KMS-11 (cell line): ENCODE data around the gene PRR29.

ENCODE experiments used
- H2AFZ ChIP-seq: fragments of 200-600 bp; sonication (generic); 2 replicates; pipeline ENCODE4 v1.6.1; 2016; ENCODE audit warnings: antibody characterized with exemption, mixed run types, low read depth
- H3K27ac ChIP-seq: fragments of 200-600 bp; sonication (generic); 2 replicates; pipeline ENCODE4 v1.6.1; 2016; ENCODE audit warnings: mild to moderate bottlenecking, mixed run types
- H3K27me3 ChIP-seq: fragments of 200-600 bp; sonication (generic); 2 replicates; pipeline ENCODE4 v1.6.1; 2017; ENCODE audit warnings: mild to moderate bottlenecking, low read depth, mixed run types, moderate library complexity; ENCODE audit not compliant: insufficient read depth
- H3K36me3 ChIP-seq: fragments of 200-600 bp; sonication (generic); 2 replicates; pipeline ENCODE4 v1.6.1; 2017; ENCODE audit warnings: mild to moderate bottlenecking, mixed run types; ENCODE audit not compliant: insufficient read depth
- H3K4me1 ChIP-seq: fragments of 200-600 bp; sonication (generic); 2 replicates; pipeline ENCODE4 v1.6.1; 2016; ENCODE audit warnings: mild to moderate bottlenecking, low read depth, mixed run types; ENCODE audit not compliant: poor library complexity, severe bottlenecking
- H3K4me2 ChIP-seq: fragments of 200-600 bp; sonication (generic); 2 replicates; pipeline ENCODE4 v1.7.0; 2016; ENCODE audit warnings: mild to moderate bottlenecking, mixed run types
- H3K4me3 ChIP-seq: fragments of 200-600 bp; sonication (generic); IDR thresholded peaks from 2 replicates; pipeline ENCODE4 v1.6.1; 2017; ENCODE audit warnings: low read depth, low read length, mixed read lengths; ENCODE audit not compliant: insufficient read depth
- H3K79me2 ChIP-seq: fragments of 200-600 bp; sonication (generic); 2 replicates; pipeline ENCODE4 v1.6.1; 2016; ENCODE audit warnings: low read depth, mixed run types; ENCODE audit not compliant: insufficient read depth
- H3K9ac ChIP-seq: fragments of 200-600 bp; sonication (generic); 2 replicates; pipeline ENCODE4 v1.6.1; 2016; ENCODE audit warnings: mild to moderate bottlenecking, mixed run types
- H4K20me1 ChIP-seq: fragments of 200-600 bp; sonication (generic); 2 replicates; pipeline ENCODE4 v1.6.1; 2016; ENCODE audit warnings: mild to moderate bottlenecking, mixed run types; ENCODE audit not compliant: insufficient read depth
- TF ChIP-seq, protein P1 (sequence below): fragments of 200-600 bp; sonication (generic); conservative IDR thresholded peaks from 2 replicates; pipeline ENCODE4 v1.6.1; 2017; ENCODE audit warnings: low read depth, mild to moderate bottlenecking, antibody characterized with exemption, low read length, moderate library complexity, mixed read lengths

Gene PRR29

DNA sequence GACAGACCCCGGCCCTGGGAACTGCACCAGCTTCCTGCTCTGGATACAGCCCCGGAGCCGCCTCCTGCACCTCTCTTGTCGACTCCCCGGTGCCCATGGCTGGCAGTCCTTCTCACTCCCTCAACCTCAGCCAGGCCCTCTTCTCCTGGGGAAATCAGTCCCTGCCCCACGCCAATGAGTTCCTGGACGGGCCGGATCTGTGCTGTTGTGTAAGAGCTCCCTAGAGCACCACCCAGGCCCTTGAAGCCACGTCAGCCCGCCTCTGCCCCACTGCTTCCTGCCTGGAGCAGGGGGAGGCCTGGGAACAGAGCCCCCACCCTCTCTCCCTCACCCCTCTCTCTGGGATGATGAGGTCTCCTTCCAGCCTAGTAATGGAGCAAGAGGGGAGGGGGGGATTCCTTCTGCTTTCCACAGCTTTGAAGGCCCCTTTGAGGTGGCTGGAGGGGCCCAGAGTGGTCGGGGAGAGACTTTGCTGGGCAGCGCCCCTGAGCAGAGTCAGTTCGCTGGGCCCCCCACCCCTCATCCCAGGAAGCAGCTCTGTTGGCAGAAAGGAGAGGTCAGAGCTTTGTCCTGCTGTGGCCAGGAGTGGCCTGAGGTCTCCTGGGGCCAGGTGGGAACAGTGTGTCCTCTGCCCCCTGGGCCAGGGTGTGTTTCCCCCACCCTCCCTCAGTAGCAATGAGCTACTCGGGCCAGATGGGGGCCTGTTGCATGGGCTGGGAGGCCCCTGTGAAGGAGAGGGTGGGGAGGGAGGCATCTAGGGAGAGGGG lies 3.8 kb downstream of the PRR29 start:
- no peak overlapping the region for H3K9ac ChIP-seq
- no peaks in the 10 kb centered on the region for H3K27me3 ChIP-seq
- no peaks in the 10 kb centered on the region for H3K79me2 ChIP-seq
- no peak overlapping the region for H3K4me2 ChIP-seq
- H3K4me1 ChIP-seq = peaks cover 6% of the 10 kb centered on the region
- no peak overlapping the region for H2AFZ ChIP-seq
- H4K20me1 ChIP-seq = no peaks in the 10 kb centered on the region
- H3K27ac ChIP-seq = no peak overlapping the region
- no peaks in the 10 kb centered on the region for H3K36me3 ChIP-seq
- TF ChIP-seq, protein P1, sequence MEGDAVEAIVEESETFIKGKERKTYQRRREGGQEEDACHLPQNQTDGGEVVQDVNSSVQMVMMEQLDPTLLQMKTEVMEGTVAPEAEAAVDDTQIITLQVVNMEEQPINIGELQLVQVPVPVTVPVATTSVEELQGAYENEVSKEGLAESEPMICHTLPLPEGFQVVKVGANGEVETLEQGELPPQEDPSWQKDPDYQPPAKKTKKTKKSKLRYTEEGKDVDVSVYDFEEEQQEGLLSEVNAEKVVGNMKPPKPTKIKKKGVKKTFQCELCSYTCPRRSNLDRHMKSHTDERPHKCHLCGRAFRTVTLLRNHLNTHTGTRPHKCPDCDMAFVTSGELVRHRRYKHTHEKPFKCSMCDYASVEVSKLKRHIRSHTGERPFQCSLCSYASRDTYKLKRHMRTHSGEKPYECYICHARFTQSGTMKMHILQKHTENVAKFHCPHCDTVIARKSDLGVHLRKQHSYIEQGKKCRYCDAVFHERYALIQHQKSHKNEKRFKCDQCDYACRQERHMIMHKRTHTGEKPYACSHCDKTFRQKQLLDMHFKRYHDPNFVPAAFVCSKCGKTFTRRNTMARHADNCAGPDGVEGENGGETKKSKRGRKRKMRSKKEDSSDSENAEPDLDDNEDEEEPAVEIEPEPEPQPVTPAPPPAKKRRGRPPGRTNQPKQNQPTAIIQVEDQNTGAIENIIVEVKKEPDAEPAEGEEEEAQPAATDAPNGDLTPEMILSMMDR = no peak
- no peak overlapping the region for H3K4me3 ChIP-seq

DNA sequence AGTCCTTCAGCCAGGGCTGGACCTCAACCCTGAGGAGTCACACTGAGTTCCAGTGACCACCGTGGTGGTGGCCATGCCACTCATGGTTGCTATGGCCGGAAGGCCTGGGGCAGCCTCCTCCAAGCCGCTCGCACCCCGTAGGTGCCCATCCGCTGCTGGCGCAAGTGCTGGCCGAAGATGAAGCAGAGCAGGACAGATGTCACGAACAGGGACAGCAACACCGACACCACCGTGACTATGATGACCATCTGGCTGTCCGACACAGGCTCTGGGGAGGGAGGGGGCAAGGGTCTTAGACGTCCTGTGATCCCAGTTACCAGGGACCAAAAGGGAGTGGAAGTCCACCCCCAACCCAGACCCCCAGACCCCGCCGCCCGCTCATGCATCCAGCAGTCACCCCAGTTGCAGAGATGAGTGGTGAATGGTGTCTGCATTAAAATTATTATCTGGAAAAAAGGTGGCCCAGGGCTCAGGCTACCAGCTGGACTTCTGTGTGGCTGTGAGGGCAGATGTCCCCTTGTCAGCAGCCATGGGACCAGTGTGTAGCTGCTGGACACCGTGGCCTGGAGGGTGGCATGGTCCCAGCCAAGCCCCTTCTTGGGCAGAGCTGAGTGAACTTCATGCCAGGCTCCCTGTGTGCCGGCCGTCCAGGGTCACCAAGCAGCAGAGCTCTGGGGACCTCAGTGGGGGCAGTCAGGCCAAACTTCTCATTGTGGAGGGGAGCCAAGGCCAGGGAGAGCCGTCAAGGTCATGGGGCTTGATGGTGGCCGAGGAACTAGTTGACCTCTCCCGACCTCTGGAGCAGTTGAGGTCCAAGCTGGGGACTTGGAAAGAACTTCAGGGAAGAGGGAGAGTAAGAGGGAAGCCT lies 4.7 kb downstream of the PRR29 start:
- Histone ChIP-seq H3K4me1 (peaks cover 13% of the 10 kb centered on the region), H3K4me2 (no peak overlapping the region), H3K79me2 (no peaks in the 10 kb centered on the region), H3K36me3 (no peaks in the 10 kb centered on the region), H3K9ac (no peak overlapping the region), H3K27me3 (no peaks in the 10 kb centered on the region), H4K20me1 (no peaks in the 10 kb centered on the region), H3K4me3 (no peak overlapping the region), H3K27ac (no peak overlapping the region), H2AFZ (no peak overlapping the region)
- TF ChIP-seq, protein P1 = no peak

DNA sequence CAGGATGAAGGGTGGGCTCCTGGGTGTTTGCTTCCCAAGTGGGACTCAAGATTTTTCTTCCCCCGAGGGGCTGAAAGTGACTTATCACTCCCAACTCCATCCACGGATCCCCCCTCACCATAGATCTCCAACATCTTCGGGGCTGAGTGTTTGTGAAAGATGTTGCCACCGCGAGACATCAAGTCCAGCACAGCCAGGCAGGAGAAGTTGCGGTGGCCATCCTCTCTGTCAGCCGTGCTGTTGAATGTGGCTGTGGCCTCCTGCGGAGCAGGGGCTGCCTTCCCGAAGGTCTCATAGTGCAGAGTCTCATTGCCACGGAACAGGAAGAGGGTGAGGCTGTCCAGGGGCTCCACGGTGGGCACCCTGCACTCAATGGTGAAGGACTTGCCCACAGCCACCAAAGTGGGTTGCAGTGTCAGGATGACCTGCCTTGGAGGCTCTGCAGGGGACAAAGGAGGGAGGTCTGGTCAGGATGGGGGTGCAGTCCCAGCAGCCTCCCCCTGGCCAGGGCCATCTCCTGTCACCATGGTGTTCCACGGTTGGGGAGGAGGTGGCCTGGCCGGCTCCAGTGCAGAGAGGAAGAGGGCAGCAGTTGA lies 5.5 kb downstream of the PRR29 start:
- H3K27me3 ChIP-seq = no peaks in the 10 kb centered on the region
- no peak overlapping the region for H2AFZ ChIP-seq
- H3K4me3 ChIP-seq = no peak overlapping the region
- no peaks in the 10 kb centered on the region for H4K20me1 ChIP-seq
- no peaks in the 10 kb centered on the region for H3K79me2 ChIP-seq
- H3K9ac ChIP-seq = no peak overlapping the region
- no peak overlapping the region for H3K4me2 ChIP-seq
- no peak overlapping the region for H3K27ac ChIP-seq
- TF ChIP-seq, protein P1 = no peak
- no peaks in the 10 kb centered on the region for H3K36me3 ChIP-seq
- H3K4me1 ChIP-seq = peaks cover 13% of the 10 kb centered on the region

DNA sequence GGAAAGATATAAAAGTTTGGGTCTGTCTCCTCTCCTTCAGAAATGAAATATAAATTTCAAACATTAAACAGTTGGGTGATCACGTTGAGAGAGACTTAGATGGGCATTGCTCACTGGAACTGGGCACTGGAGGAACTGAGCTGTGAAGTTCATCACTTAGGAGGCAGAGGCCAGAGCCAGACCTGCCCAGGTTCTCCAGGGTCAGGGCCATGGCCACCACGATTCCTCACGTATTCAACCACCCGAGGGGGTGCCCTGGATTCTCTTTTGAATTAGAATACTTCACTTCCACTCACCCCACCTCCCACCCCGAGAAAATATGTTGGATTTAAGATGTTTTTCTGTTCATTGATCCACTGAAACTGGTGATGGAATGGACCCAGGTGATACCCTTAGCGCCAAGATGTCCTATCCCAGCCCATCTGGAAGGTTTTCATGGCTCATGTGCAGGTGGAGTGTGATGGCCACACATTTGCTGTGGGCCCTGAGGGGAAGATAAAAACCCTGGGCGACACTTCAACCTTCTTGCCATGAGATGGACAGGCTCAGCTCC lies 6.1 kb downstream of the PRR29 start:
- peaks cover 8% of the 10 kb centered on the region for H3K4me1 ChIP-seq
- H3K27me3 ChIP-seq = no peaks in the 10 kb centered on the region
- no peak overlapping the region for H3K27ac ChIP-seq
- TF ChIP-seq, protein P1 = no peak
- no peaks in the 10 kb centered on the region for H3K79me2 ChIP-seq
- no peak overlapping the region for H2AFZ ChIP-seq
- no peak overlapping the region for H3K4me2 ChIP-seq
- H3K4me3 ChIP-seq = no peak overlapping the region
- no peak overlapping the region for H3K9ac ChIP-seq
- no peaks in the 10 kb centered on the region for H4K20me1 ChIP-seq
- no peaks in the 10 kb centered on the region for H3K36me3 ChIP-seq
